Transverse colon (tissue), 4 donors: ENCODE results near the gene DDR2. TPM values are rescaled to one million over a fixed set of nuclear protein-coding genes. Genes with fewer than 3 reads are reported as not detected.

Experiments used
- DNase-seq: peaks from one replicate; pipeline ENCODE4 v3.0.0-alpha.2; 2019
- H3K27ac ChIP-seq, 4 donors: fragments of 200-600 bp; sonication (generic); 2 replicates each; pipeline ENCODE4 v1.5.1; 2016 to 2018; ENCODE audit warnings: inconsistent platforms in 4 of 4
- H3K27me3 ChIP-seq: fragments of 200-600 bp; sonication (generic); 2 replicates; pipeline ENCODE4 v1.5.1; 2017; ENCODE audit warnings: inconsistent platforms
- H3K36me3 ChIP-seq, 4 donors: fragments of 200-600 bp; sonication (generic); 2 replicates each; pipeline ENCODE4 v1.5.1; 2017 to 2019; ENCODE audit warnings: inconsistent platforms in 4 of 4
- H3K4me1 ChIP-seq, 4 donors: fragments of 200-600 bp; sonication (generic); 2 replicates each; pipeline ENCODE4 v1.5.1; 2017 to 2020; ENCODE audit warnings: inconsistent platforms in 4 of 4
- H3K4me3 ChIP-seq, 4 donors: fragments of 200-600 bp; sonication (generic); 1 replicate in 1 of 4; 2 replicates in 3 of 4; pipeline versions ENCODE4 v1.5.1 to v1.6.1; 2017 to 2019; ENCODE audit warnings: inconsistent platforms in 4 of 4
- H3K9me3 ChIP-seq, 2 donors: fragments of 200-600 bp; sonication (generic); 2 replicates each; pipeline ENCODE4 v1.5.1; 2017 to 2019; ENCODE audit warnings: inconsistent platforms in 2 of 2
- EP300 ChIP-seq: sonication (generic); formaldehyde crosslinking; IDR thresholded peaks from one replicate; pipeline ENCODE4 v1.6.1; 2017; ENCODE audit warnings: antibody characterized with exemption, low read depth
- POLR2A ChIP-seq: fragments of 450-650 bp; IDR thresholded peaks from one replicate; pipeline ENCODE4 v1.6.1; 2016; ENCODE audit warnings: antibody characterized with exemption, mild to moderate bottlenecking, moderate library complexity
- POLR2AphosphoS5 ChIP-seq, 3 donors: sonication (generic); formaldehyde crosslinking; IDR thresholded peaks; one replicate each; pipeline ENCODE4 v1.6.1; 2016; ENCODE audit warnings: antibody characterized with exemption in 3 of 3
- WGBS, 2 donors: methylation state at CpG; one replicate each; pipeline ENCODE4 v1.1.5; 2018; ENCODE audit warnings: low coverage in 1 of 2; 5-methylcytosine and 5-hydroxymethylcytosine counted together
- in situ Hi-C, 4 donors: fragments of 200-750 bp; cut with MboI; loops; one replicate each; pipeline versions ENCODE4 v1.15.0 to v1.15.1; 2017; ENCODE audit warnings: low sequenced_read_pairs in 3 of 4, low pct_ligation_motif_present in 1 of 4, low pct_unique_long_range_greater_than_20kb in 1 of 4
- intact Hi-C: fragments of 100-400 bp; cut with DNase I; formaldehyde crosslinking; loops from one replicate; pipeline ENCODE4 v1.15.1; 2023; ENCODE audit warnings: low total_unique reads
- total RNA-seq, 4 donors: library from RNA; depleted of rRNA; stranded (reverse); fragments of >200 nt; gene quantifications; one replicate each; pipeline ENCODE4 v1.1.0, GENCODE V29; 2016
- TF ChIP-seq, protein P1 (sequence below), 5 experiments: fragments of 200-600 bp in 3 of 5; fragments of 450-650 bp in 2 of 5; sonication (generic) in 3 of 5; IDR thresholded peaks; 1 replicate in 2 of 5; 2 replicates in 3 of 5; pipeline ENCODE4 v1.5.1; 2016 to 2017; ENCODE audit warnings: antibody characterized with exemption in 5 of 5, inconsistent platforms in 3 of 5, mild to moderate bottlenecking in 2 of 5, moderate library complexity in 1 of 5

The DDR2 gene
- total RNA-seq, 4 donors from 2014 or later = 33.3 to 54.1 (median 42.2) TPM

DNA sequence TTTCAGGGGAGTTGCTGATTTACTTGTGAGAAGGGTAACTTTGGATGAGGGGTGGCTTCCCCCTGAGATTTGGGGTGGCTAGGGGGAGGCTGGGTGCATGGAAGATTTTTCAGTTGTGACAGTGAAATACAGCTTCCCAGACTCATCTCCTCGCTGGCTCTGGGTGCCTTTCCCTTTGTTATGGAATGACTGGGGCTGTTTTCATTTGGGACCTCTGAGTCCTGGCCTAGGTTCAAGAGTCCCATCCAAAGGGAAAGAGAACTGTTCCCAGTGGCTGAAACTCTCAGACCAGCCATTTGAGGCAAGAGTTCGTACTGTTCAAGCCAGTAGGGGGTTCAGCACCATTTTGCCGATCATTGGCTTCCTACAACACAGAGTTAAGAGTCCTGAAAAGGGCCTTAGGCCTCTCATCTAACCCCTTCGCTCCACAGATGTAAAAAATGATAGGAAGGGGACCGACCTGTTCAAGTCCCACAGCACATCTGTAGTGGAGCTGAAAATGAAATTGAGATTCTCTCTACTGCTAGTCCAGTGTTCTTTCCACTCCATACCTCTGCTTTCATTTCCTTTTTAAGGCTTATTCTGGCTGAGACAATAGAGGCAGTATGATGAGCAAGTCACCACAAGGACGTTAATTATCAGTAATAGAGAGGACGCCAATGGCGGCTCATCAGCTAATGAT, 958 bp downstream of the DDR2 start:
- Histone ChIP-seq H3K4me1 (peaks cover 0 to 20% (median 0%) of the 10 kb centered on the region in 4 donors), H3K9me3 (no peaks in the 10 kb centered on the region), H3K4me3 (peak overlapping the region; percentile 18 to 51 (median 25)), H3K27me3 (no peaks in the 10 kb centered on the region), H3K36me3 (no peaks in the 10 kb centered on the region), H3K27ac (peak overlapping the region; percentile 81 to 89 (median 87))
- TF ChIP-seq, protein P1, sequence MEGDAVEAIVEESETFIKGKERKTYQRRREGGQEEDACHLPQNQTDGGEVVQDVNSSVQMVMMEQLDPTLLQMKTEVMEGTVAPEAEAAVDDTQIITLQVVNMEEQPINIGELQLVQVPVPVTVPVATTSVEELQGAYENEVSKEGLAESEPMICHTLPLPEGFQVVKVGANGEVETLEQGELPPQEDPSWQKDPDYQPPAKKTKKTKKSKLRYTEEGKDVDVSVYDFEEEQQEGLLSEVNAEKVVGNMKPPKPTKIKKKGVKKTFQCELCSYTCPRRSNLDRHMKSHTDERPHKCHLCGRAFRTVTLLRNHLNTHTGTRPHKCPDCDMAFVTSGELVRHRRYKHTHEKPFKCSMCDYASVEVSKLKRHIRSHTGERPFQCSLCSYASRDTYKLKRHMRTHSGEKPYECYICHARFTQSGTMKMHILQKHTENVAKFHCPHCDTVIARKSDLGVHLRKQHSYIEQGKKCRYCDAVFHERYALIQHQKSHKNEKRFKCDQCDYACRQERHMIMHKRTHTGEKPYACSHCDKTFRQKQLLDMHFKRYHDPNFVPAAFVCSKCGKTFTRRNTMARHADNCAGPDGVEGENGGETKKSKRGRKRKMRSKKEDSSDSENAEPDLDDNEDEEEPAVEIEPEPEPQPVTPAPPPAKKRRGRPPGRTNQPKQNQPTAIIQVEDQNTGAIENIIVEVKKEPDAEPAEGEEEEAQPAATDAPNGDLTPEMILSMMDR (IDR thresholded peaks at IDR 0.05) = no peak
- peak in 1 of 3 donors; percentile 43 for TF ChIP-seq POLR2AphosphoS5 (IDR thresholded peaks at IDR 0.05)
- DNase-seq = no peak
- in situ Hi-C loops (no loop called here), intact Hi-C loops (loop anchor here (5.0 kb wide), 1 partner anchor 54 kb away; no protein-coding TSS in a partner anchor)
- WGBS, 2 donors = 63 to 73% methylated on average over 6 to 8 of the region's 8 CpGs

DNA sequence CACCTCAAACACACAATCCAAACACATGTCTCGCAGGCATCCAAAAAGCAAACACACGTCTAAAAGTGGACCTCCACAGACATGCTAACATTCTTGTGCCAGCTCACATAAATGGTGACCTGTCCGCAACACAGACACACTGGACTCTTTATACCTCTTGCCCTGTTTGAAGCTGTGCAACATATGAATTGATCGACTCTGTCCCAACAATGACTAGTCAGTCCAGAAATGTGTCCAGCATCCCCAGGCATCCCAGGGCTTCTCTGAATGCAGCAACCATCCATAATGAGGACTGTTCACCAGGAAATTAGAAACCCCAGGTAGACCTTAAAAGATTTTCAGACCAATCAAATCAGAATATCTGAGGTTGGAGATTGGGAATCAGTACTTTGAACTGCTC, 3.2 kb downstream of the DDR2 start:
- H3K4me1 ChIP-seq = peaks cover 0 to 16% (median 0%) of the 10 kb centered on the region in 4 donors
- no peak for DNase-seq
- no peaks in the 10 kb centered on the region for H3K9me3 ChIP-seq
- H3K27me3 ChIP-seq = no peaks in the 10 kb centered on the region
- in situ Hi-C loops = no loop called here
- 60 to 71% methylated on average over 2 to 4 of the region's 4 CpGs for WGBS, 2 donors
- no peaks in the 10 kb centered on the region for H3K36me3 ChIP-seq
- peak overlapping the region; percentile 81 to 89 (median 87) for H3K27ac ChIP-seq
- intact Hi-C loops = no loop called here
- H3K4me3 ChIP-seq = peak overlapping the region in 1 of 4 donors; percentile 51
- no peak for TF ChIP-seq POLR2AphosphoS5 (IDR thresholded peaks at IDR 0.05)
- TF ChIP-seq POLR2A = no peak
- TF ChIP-seq, protein P1 (IDR thresholded peaks at IDR 0.05) = no peak
- no peak for TF ChIP-seq EP300

DNA sequence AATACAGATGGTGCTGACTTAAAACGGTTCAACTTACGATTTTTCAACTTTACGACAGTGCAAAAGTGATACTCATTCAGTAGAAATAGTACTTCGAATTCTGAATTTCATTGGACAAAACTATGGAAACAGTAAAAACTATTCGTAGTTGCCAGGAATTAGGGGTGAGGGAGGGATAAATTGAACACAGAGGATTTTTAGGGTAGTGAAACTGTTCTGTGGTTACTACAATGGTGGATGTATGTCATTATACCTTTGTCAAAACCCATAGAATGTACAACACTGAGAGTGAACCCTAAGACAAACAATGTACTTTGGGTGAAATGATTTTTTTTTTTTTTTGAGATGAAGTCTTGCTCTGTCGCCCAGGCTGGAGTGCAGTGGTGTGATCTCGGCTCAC, 7.5 kb downstream of the DDR2 start:
- Histone ChIP-seq H3K9me3 (no peaks in the 10 kb centered on the region), H3K4me1 (peaks cover 0 to 12% (median 0%) of the 10 kb centered on the region in 4 donors), H3K27ac (no peak overlapping the region), H3K4me3 (no peak overlapping the region), H3K36me3 (no peaks in the 10 kb centered on the region), H3K27me3 (no peaks in the 10 kb centered on the region)
- no peak for TF ChIP-seq POLR2A
- TF ChIP-seq POLR2AphosphoS5 (IDR thresholded peaks at IDR 0.05) = no peak
- no peak for TF ChIP-seq EP300
- TF ChIP-seq, protein P1 (IDR thresholded peaks at IDR 0.05) = no peak
- intact Hi-C loops (no loop called here), in situ Hi-C loops (no loop called here)
- WGBS, 2 donors = 90 to 91% methylated on average over 7 of the region's 7 CpGs
- no peak for DNase-seq

DNA sequence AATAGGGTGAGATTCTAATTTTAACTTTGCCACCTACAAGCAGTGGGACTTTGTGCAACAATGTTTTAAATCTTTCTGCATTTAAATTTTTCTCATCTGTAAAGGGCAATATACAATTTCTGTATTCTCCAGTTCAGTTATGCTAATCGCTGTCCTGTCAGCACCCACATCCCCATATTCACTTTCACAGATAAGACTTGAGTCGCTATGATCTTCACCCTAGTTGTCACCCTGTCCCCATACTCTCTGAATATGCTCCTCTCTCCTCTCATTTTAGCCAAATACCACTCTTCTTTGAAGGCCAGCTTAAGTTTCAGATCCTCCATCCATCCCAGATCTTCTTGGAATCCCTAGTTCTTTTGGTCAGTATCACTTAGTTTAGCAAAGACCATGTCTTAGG, 8.8 kb downstream of the DDR2 start:
- in situ Hi-C loops = no loop called here
- H3K4me3 ChIP-seq = no peak overlapping the region

More for the DNA sequence above, 8.8 kb downstream of the DDR2 start:
- no peak for TF ChIP-seq POLR2AphosphoS5 (IDR thresholded peaks at IDR 0.05)
- TF ChIP-seq, protein P1 (IDR thresholded peaks at IDR 0.05) = no peak
- TF ChIP-seq EP300 = no peak
- no peak for TF ChIP-seq POLR2A
- Histone ChIP-seq H3K4me1 (peaks cover 0 to 5% (median 0%) of the 10 kb centered on the region in 4 donors), H3K9me3 (no peaks in the 10 kb centered on the region), H3K36me3 (no peaks in the 10 kb centered on the region), H3K27ac (no peak overlapping the region), H3K27me3 (no peaks in the 10 kb centered on the region)
- intact Hi-C loops = no loop called here
- DNase-seq = no peak
- WGBS, 2 donors = 86 to 93% methylated on average over 2 of the region's 2 CpGs
